ENCODE results near the gene ITPR1. TPM values are rescaled to one million over a fixed set of nuclear protein-coding genes. Genes with fewer than 3 reads are reported as not detected.

Gene ITPR1
- total and polyA plus RNA-seq, 4 donors, result 3.7 to 39.4 (median 8.2) TPM

DNA sequence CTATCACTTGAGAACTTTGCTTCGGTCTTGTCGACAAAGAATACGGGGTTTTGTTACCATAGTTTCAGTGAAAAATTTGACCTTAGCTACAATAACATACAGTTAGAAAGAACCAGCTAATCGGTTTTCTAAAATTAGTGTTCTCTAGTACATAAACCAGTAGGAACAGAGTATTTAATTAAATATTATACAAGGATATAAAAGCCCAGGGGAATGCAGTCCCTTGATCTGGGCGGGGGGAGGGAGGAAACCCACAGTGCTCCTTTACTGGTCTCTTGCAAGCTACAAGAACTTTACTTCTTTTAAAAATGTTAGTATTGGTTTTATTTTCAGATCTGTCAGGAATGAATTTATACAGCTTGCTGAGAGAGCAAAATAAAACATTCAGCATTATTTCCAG lies 41.8 kb downstream of the ITPR1 start:
- WGBS, result 82% methylated on average over 5 of the region's 5 CpGs
- H3K27ac ChIP-seq (ENCODE audit: low read depth in 1 of 2, low read length in 2 of 2), result no peak overlapping the region
- TF ChIP-seq EGR1 (IDR thresholded peaks at IDR 0.05; ENCODE audit: low read depth in 2 of 2) (no peak), HNF4G (IDR thresholded peaks at IDR 0.05) (no peak), FOXA1 (IDR thresholded peaks at IDR 0.05) (no peak), SP1 (IDR thresholded peaks at IDR 0.05) (no peak), GABPA (IDR thresholded peaks at IDR 0.05 in 1 of 2, conservative IDR thresholded peaks at IDR 0.05 in 1 of 2) (no peak), FOXA2 (IDR thresholded peaks at IDR 0.05) (no peak), JUND (IDR thresholded peaks at IDR 0.05) (no peak), NR2F2 (IDR thresholded peaks at IDR 0.05) (no peak), RXRA (IDR thresholded peaks at IDR 0.05) (no peak), YY1 (IDR thresholded peaks at IDR 0.05) (no peak), RAD21 (IDR thresholded peaks at IDR 0.05) (no peak), HNF4A (conservative IDR thresholded peaks at IDR 0.05) (no peak), TAF1 (conservative IDR thresholded peaks at IDR 0.05) (no peak)
- TF ChIP-seq, protein P1, sequence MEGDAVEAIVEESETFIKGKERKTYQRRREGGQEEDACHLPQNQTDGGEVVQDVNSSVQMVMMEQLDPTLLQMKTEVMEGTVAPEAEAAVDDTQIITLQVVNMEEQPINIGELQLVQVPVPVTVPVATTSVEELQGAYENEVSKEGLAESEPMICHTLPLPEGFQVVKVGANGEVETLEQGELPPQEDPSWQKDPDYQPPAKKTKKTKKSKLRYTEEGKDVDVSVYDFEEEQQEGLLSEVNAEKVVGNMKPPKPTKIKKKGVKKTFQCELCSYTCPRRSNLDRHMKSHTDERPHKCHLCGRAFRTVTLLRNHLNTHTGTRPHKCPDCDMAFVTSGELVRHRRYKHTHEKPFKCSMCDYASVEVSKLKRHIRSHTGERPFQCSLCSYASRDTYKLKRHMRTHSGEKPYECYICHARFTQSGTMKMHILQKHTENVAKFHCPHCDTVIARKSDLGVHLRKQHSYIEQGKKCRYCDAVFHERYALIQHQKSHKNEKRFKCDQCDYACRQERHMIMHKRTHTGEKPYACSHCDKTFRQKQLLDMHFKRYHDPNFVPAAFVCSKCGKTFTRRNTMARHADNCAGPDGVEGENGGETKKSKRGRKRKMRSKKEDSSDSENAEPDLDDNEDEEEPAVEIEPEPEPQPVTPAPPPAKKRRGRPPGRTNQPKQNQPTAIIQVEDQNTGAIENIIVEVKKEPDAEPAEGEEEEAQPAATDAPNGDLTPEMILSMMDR (IDR thresholded peaks at IDR 0.05; ENCODE audit: low read depth, low read length, missing input control), result no peak
- TF ChIP-seq, protein P2, sequence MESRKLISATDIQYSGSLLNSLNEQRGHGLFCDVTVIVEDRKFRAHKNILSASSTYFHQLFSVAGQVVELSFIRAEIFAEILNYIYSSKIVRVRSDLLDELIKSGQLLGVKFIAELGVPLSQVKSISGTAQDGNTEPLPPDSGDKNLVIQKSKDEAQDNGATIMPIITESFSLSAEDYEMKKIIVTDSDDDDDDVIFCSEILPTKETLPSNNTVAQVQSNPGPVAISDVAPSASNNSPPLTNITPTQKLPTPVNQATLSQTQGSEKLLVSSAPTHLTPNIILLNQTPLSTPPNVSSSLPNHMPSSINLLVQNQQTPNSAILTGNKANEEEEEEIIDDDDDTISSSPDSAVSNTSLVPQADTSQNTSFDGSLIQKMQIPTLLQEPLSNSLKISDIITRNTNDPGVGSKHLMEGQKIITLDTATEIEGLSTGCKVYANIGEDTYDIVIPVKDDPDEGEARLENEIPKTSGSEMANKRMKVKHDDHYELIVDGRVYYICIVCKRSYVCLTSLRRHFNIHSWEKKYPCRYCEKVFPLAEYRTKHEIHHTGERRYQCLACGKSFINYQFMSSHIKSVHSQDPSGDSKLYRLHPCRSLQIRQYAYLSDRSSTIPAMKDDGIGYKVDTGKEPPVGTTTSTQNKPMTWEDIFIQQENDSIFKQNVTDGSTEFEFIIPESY (IDR thresholded peaks at IDR 0.05), result no peak
- TF ChIP-seq, protein P3, sequence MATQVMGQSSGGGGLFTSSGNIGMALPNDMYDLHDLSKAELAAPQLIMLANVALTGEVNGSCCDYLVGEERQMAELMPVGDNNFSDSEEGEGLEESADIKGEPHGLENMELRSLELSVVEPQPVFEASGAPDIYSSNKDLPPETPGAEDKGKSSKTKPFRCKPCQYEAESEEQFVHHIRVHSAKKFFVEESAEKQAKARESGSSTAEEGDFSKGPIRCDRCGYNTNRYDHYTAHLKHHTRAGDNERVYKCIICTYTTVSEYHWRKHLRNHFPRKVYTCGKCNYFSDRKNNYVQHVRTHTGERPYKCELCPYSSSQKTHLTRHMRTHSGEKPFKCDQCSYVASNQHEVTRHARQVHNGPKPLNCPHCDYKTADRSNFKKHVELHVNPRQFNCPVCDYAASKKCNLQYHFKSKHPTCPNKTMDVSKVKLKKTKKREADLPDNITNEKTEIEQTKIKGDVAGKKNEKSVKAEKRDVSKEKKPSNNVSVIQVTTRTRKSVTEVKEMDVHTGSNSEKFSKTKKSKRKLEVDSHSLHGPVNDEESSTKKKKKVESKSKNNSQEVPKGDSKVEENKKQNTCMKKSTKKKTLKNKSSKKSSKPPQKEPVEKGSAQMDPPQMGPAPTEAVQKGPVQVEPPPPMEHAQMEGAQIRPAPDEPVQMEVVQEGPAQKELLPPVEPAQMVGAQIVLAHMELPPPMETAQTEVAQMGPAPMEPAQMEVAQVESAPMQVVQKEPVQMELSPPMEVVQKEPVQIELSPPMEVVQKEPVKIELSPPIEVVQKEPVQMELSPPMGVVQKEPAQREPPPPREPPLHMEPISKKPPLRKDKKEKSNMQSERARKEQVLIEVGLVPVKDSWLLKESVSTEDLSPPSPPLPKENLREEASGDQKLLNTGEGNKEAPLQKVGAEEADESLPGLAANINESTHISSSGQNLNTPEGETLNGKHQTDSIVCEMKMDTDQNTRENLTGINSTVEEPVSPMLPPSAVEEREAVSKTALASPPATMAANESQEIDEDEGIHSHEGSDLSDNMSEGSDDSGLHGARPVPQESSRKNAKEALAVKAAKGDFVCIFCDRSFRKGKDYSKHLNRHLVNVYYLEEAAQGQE (IDR thresholded peaks at IDR 0.05), result no peak
- TF ChIP-seq, protein P4, sequence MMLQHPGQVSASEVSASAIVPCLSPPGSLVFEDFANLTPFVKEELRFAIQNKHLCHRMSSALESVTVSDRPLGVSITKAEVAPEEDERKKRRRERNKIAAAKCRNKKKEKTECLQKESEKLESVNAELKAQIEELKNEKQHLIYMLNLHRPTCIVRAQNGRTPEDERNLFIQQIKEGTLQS (IDR thresholded peaks at IDR 0.05), result no peak
- TF ChIP-seq, protein P5, sequence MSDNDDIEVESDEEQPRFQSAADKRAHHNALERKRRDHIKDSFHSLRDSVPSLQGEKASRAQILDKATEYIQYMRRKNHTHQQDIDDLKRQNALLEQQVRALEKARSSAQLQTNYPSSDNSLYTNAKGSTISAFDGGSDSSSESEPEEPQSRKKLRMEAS (IDR thresholded peaks at IDR 0.05), result no peak
- no peaks in the 10 kb centered on the region for H3K9me3 ChIP-seq (ENCODE audit: control insufficient read depth in 4 of 4, low read length in 3 of 4)
- DNase-seq (ENCODE audit: low spot score), result no peak
- no peak overlapping the region for H3K4me3 ChIP-seq (ENCODE audit: low read depth in 1 of 3, low read length in 3 of 3)
- no peak overlapping the region for H3K9ac ChIP-seq (ENCODE audit: low read depth in 1 of 2, low read length in 2 of 2)
- no peaks in the 10 kb centered on the region for H3K36me3 ChIP-seq (ENCODE audit: control insufficient read depth in 4 of 4, insufficient read depth in 3 of 4, low read depth in 1 of 4, low read length in 3 of 4)
- peaks cover 0 to 14% (median 6%) of the 10 kb centered on the region in 4 donors for H3K4me1 ChIP-seq (ENCODE audit: control insufficient read depth in 4 of 4, insufficient read depth in 4 of 4, low read length in 3 of 4)
- no peaks in the 10 kb centered on the region for H3K27me3 ChIP-seq (ENCODE audit: control insufficient read depth in 4 of 4, insufficient read depth in 4 of 4, low read length in 3 of 4)
